RKO (cell line): ENCODE results near the gene TMF1.

Source experiments
- DNase-seq: peaks from one replicate; pipeline ENCODE4 v3.0.0-alpha.2; 2016; ENCODE audit warnings: low spot score

The TMF1 gene

GRCh38 chr3:68977486-68978167 lies 74.5 kb downstream of the TMF1 start:
- no peak for DNase-seq

DNA sequence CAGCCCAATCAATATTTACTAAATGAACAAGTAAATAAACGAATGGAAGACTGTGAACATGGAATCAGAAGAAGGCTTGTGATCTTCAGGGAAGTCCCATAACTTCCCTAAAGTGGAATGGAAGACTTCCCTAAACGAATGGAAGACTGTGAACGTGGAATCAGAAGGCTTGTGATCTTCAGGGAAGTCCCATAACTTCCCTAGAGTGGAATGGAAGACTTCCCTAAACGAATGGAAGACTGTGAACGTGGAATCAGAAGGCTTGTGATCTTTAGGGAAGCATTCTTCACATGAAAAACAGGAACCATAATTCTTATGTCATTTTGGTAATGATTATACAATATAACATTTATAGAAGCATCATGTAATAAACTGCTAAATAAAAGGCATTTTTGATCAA lies 77.4 kb downstream of the TMF1 start:
- no peak for DNase-seq

DNA sequence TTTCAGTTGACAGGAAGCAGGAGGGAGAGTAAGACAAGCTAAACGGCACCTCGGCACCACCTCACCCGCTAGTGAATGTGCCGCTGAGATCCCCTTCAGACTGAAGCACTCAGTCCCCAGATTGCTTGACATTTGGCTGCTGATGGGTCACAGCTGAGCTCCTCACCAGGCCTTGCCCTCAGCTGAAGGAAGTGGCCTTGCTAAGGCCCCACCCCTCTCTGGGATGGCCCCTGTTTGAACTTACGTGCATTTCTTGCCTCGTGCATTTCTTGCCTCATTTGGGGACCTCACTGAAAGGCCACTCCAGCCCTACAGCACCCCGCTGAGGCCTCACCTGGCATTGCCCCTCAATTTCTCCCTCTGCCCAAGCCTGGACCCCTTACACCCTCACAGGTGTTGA lies 78.5 kb downstream of the TMF1 start:
- no peak for DNase-seq

DNA sequence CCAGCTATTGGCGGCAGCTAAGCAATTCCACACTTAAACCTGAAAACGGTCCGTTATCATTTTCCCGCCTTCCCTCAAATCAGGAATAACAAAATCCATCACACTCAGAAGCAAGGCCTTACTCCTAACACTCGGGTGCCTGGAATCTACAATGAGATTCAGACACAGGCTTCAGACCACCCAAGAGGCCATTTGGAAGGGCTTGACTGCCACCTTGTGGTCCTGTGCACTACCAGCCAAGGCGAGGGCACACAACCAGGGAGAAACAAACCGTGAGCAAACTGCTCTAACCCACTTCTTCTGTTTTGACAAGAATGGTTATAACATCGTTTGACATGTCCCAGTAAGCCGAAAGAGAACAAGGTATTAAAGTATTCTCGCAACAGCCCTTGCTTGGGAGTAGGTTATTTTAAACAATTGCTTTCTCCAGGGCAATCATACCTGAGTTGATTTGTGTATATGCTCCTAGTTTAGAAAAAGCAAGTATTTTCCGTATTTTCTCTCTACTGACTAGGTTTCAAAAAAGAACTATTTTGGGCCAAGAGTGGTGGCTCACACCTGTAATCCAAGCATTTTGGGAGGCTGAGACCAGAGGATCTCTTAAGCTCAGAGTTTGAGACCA lies 79.7 kb downstream of the TMF1 start:
- DNase-seq, result peak; percentile 55
